D721Med (cell line): Measurements from ENCODE around the gene MYH10.

Experiments
- DNase-seq: peaks from one replicate; pipeline ENCODE4 v3.0.0; 2011; ENCODE audit warnings: low spot score; ENCODE audit not compliant: insufficient read length
- FAIRE-seq: peaks from 2 replicates; lab custom pipeline; 2011; peaks lifted over from hg19 to GRCh38; lab: Jason Lieb, UNC
- CTCF ChIP-seq: IDR thresholded peaks from 2 replicates; pipeline ENCODE4 v1.5.1; 2012; ENCODE audit warnings: mild to moderate bottlenecking, control low read depth; ENCODE audit not compliant: insufficient read depth; ENCODE audit errors: missing control alignments

The MYH10 gene

GRCh38 chr17:8632061-8632460 is 1.5 kb upstream of the MYH10 start:
- no peak for TF ChIP-seq CTCF
- FAIRE-seq (no peak), DNase-seq (no peak)

GRCh38 chr17:8631554-8631877 is 991 bp upstream of the MYH10 start:
- no peak for TF ChIP-seq CTCF
- no peak for DNase-seq
- no peak for FAIRE-seq

GRCh38 chr17:8630802-8631553 is 453 bp upstream of the MYH10 start:
- TF ChIP-seq CTCF, result no peak
- no peak for FAIRE-seq
- DNase-seq, result peak; percentile 77

GRCh38 chr17:8629371-8630226 is 926 bp downstream of the MYH10 start:
- no peak for TF ChIP-seq CTCF
- FAIRE-seq, result no peak
- no peak for DNase-seq

GRCh38 chr17:8628609-8629169 is 1.8 kb downstream of the MYH10 start:
- DNase-seq (no peak), FAIRE-seq (no peak)
- TF ChIP-seq CTCF, result no peak

GRCh38 chr17:8628172-8628571 is 2.4 kb downstream of the MYH10 start:
- no peak for TF ChIP-seq CTCF
- DNase-seq (no peak), FAIRE-seq (no peak)
